ENCODE results near the gene VSTM4.

The VSTM4 gene

GRCh38 chr10:49021685-49022084 is 93.6 kb downstream of the VSTM4 start:
- in situ Hi-C loops (cut with MboI; ENCODE audit: low sequenced_read_pairs, unreplicated experiment) = no loop called here
- DNase-seq (ENCODE audit: low spot score) = no peak
- TF ChIP-seq, protein P1, sequence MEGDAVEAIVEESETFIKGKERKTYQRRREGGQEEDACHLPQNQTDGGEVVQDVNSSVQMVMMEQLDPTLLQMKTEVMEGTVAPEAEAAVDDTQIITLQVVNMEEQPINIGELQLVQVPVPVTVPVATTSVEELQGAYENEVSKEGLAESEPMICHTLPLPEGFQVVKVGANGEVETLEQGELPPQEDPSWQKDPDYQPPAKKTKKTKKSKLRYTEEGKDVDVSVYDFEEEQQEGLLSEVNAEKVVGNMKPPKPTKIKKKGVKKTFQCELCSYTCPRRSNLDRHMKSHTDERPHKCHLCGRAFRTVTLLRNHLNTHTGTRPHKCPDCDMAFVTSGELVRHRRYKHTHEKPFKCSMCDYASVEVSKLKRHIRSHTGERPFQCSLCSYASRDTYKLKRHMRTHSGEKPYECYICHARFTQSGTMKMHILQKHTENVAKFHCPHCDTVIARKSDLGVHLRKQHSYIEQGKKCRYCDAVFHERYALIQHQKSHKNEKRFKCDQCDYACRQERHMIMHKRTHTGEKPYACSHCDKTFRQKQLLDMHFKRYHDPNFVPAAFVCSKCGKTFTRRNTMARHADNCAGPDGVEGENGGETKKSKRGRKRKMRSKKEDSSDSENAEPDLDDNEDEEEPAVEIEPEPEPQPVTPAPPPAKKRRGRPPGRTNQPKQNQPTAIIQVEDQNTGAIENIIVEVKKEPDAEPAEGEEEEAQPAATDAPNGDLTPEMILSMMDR (IDR thresholded peaks at IDR 0.05; ENCODE audit: borderline replicate concordance, control extremely low read depth, extremely low read depth, insufficient read depth, missing control alignments) = no peak

- in situ Hi-C loops (cut with MboI; ENCODE audit: low sequenced_read_pairs, unreplicated experiment) = no loop called here
- no peak for DNase-seq (ENCODE audit: low spot score)
- TF ChIP-seq, protein P1 (IDR thresholded peaks at IDR 0.05; ENCODE audit: borderline replicate concordance, control extremely low read depth, extremely low read depth, insufficient read depth, missing control alignments) = no peak
Observed at GRCh38 chr10:49015700-49016099, 99.6 kb downstream of the VSTM4 start.

- in situ Hi-C loops (cut with MboI; ENCODE audit: low sequenced_read_pairs, unreplicated experiment) = no loop called here
- no peak for DNase-seq (ENCODE audit: low spot score)
- TF ChIP-seq, protein P1 (IDR thresholded peaks at IDR 0.05; ENCODE audit: borderline replicate concordance, control extremely low read depth, extremely low read depth, insufficient read depth, missing control alignments) = no peak
Observed at GRCh38 chr10:49012603-49013002, 102.7 kb downstream of the VSTM4 start.

DNA sequence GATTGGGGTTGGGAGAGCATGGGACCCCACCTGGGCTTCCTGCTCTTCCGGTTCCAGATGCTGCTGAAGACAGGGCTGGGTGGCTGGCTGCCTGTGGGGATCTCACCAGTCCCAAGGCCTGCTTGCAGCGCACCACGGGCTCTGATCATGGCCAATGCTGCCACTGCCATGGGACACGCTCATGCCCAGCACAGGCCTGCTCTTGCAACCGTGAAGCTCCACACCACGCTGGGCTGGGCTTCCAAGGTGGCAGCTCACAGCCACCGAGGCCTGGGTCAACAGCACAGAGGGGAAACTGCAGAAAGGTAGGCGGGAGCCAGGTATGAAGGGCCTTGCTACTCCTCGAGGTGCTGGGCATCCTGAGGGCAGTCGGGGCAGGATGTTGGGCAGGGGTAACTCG is 103.6 kb downstream of the VSTM4 start:
- TF ChIP-seq, protein P1 (IDR thresholded peaks at IDR 0.05; ENCODE audit: borderline replicate concordance, control extremely low read depth, extremely low read depth, insufficient read depth, missing control alignments) = no peak
- in situ Hi-C loops (cut with MboI; ENCODE audit: low sequenced_read_pairs, unreplicated experiment) = no loop called here
- DNase-seq (ENCODE audit: low spot score) = no peak

GRCh38 chr10:49010865-49011264 is 104.5 kb downstream of the VSTM4 start:
- no peak for DNase-seq (ENCODE audit: low spot score)
- in situ Hi-C loops (cut with MboI; ENCODE audit: low sequenced_read_pairs, unreplicated experiment) = no loop called here
- TF ChIP-seq, protein P1 (IDR thresholded peaks at IDR 0.05; ENCODE audit: borderline replicate concordance, control extremely low read depth, extremely low read depth, insufficient read depth, missing control alignments) = no peak

DNA sequence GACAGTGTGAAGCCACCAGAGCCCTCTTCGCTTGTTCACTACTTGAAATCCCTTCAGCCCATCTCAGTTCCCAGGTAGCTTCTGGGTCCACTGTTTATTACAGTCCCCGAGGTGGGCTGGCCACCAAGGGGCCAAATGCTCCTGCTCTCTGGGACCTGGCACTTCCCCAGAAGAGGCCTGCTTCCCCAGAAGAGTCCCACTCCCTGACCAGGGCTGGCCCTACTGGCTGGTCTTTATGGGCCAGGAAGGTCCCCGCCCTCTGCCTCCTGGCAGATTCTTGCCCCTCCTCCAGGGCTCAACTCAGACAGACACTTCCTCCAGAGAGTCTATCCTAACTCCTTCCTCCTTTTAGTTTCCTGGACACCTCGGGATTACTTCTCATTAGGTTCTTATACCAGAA is 105.0 kb downstream of the VSTM4 start:
- DNase-seq (ENCODE audit: low spot score) = no peak
- TF ChIP-seq, protein P1 (IDR thresholded peaks at IDR 0.05; ENCODE audit: borderline replicate concordance, control extremely low read depth, extremely low read depth, insufficient read depth, missing control alignments) = no peak
- in situ Hi-C loops (cut with MboI; ENCODE audit: low sequenced_read_pairs, unreplicated experiment) = no loop called here
